ENCODE data around the gene IRX3.

The IRX3 gene

GRCh38 chr16:54291656-54292487, 5.3 kb upstream of the IRX3 start:
- no peak overlapping the region for H3K4me3 ChIP-seq (ENCODE audit: low read depth, low read length)
- TF ChIP-seq CTCF (IDR thresholded peaks at IDR 0.05; ENCODE audit: low read depth, low read length): no peak

GRCh38 chr16:54290833-54291655, 4.5 kb upstream of the IRX3 start:
- no peak for TF ChIP-seq CTCF (IDR thresholded peaks at IDR 0.05; ENCODE audit: low read depth, low read length)
- H3K4me3 ChIP-seq (ENCODE audit: low read depth, low read length): no peak overlapping the region

- no peak overlapping the region for H3K4me3 ChIP-seq (ENCODE audit: low read depth, low read length)
- TF ChIP-seq CTCF (IDR thresholded peaks at IDR 0.05; ENCODE audit: low read depth, low read length): no peak
These were observed 3.6 kb upstream of the IRX3 start for GRCh38 chr16:54289945-54290832.

GRCh38 chr16:54289242-54289944, 2.8 kb upstream of the IRX3 start:
- no peak for TF ChIP-seq CTCF (IDR thresholded peaks at IDR 0.05; ENCODE audit: low read depth, low read length)
- H3K4me3 ChIP-seq (ENCODE audit: low read depth, low read length): no peak overlapping the region

GRCh38 chr16:54288835-54289241, 2.3 kb upstream of the IRX3 start:
- TF ChIP-seq CTCF (IDR thresholded peaks at IDR 0.05; ENCODE audit: low read depth, low read length): no peak
- no peak overlapping the region for H3K4me3 ChIP-seq (ENCODE audit: low read depth, low read length)

- no peak overlapping the region for H3K4me3 ChIP-seq (ENCODE audit: low read depth, low read length)
- TF ChIP-seq CTCF (IDR thresholded peaks at IDR 0.05; ENCODE audit: low read depth, low read length): no peak
These were observed 1.6 kb upstream of the IRX3 start for GRCh38 chr16:54288030-54288834.

Data from WI38 (cell line).